Measurements from ENCODE around the gene LRMDA.

The LRMDA gene

GRCh38 chr10:76329891-76330575, 898.6 kb downstream of the LRMDA start:
- no peak overlapping the region for H3K4me3 ChIP-seq (ENCODE audit: low read depth, low read length)
- DNase-seq (ENCODE audit: low read depth), result no peak
- TF ChIP-seq, protein P1, sequence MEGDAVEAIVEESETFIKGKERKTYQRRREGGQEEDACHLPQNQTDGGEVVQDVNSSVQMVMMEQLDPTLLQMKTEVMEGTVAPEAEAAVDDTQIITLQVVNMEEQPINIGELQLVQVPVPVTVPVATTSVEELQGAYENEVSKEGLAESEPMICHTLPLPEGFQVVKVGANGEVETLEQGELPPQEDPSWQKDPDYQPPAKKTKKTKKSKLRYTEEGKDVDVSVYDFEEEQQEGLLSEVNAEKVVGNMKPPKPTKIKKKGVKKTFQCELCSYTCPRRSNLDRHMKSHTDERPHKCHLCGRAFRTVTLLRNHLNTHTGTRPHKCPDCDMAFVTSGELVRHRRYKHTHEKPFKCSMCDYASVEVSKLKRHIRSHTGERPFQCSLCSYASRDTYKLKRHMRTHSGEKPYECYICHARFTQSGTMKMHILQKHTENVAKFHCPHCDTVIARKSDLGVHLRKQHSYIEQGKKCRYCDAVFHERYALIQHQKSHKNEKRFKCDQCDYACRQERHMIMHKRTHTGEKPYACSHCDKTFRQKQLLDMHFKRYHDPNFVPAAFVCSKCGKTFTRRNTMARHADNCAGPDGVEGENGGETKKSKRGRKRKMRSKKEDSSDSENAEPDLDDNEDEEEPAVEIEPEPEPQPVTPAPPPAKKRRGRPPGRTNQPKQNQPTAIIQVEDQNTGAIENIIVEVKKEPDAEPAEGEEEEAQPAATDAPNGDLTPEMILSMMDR (IDR thresholded peaks at IDR 0.05; ENCODE audit: low read depth, low read length, missing control alignments), result no peak

DNA sequence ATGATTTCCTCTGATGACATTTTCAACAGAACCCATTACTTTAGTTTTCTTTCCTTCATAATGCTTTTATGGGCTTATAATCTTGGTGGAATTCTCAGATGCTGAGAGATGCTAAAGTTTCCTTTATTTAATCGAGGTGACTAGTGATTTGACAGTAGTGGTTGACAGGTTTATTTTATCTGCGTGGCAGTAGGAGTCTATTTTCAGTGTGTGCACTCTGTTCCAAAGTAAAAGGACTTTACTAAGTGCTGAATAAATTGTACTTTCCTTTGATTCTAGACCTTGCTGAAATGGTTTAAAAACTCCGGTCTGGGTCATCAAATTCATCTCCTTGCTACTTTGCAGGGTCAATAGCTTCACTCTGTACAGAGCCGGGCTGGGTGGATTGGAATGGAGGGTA, 900.3 kb downstream of the LRMDA start:
- TF ChIP-seq, protein P1 (IDR thresholded peaks at IDR 0.05; ENCODE audit: low read depth, low read length, missing control alignments), result no peak
- DNase-seq (ENCODE audit: low read depth), result no peak
- H3K4me3 ChIP-seq (ENCODE audit: low read depth, low read length), result no peak overlapping the region

- no peak for DNase-seq (ENCODE audit: low read depth)
- TF ChIP-seq, protein P1 (IDR thresholded peaks at IDR 0.05; ENCODE audit: low read depth, low read length, missing control alignments), result no peak
- H3K4me3 ChIP-seq (ENCODE audit: low read depth, low read length), result no peak overlapping the region
Observed at GRCh38 chr10:76333326-76333725, 901.9 kb downstream of the LRMDA start.

GRCh38 chr10:76333796-76334195, 902.4 kb downstream of the LRMDA start:
- DNase-seq (ENCODE audit: low read depth), result no peak
- no peak overlapping the region for H3K4me3 ChIP-seq (ENCODE audit: low read depth, low read length)
- TF ChIP-seq, protein P1 (IDR thresholded peaks at IDR 0.05; ENCODE audit: low read depth, low read length, missing control alignments), result no peak

GRCh38 chr10:76334255-76334654, 902.8 kb downstream of the LRMDA start:
- TF ChIP-seq, protein P1 (IDR thresholded peaks at IDR 0.05; ENCODE audit: low read depth, low read length, missing control alignments), result no peak
- no peak overlapping the region for H3K4me3 ChIP-seq (ENCODE audit: low read depth, low read length)
- DNase-seq (ENCODE audit: low read depth), result no peak

- TF ChIP-seq, protein P1 (IDR thresholded peaks at IDR 0.05; ENCODE audit: low read depth, low read length, missing control alignments), result no peak
- H3K4me3 ChIP-seq (ENCODE audit: low read depth, low read length), result no peak overlapping the region
- no peak for DNase-seq (ENCODE audit: low read depth)
Observed at GRCh38 chr10:76336213-76336963, 905.0 kb downstream of the LRMDA start.
